Activated T-helper 17 cell treated with anti-CD3 and anti-CD28 coated beads, Interleukin-2, amount 50 U/mL, for 72 hours (primary cell): Measurements from ENCODE around the gene CTBP2. TPM values are rescaled to one million over a fixed set of nuclear protein-coding genes. Genes with fewer than 3 reads are reported as not detected.

Experiments used
- ATAC-seq: fragments of 150-1000 bp; cut with Tn5 transposase; replicated peaks from 2 replicates; pipeline ENCODE4 v1.10.0; 2021; ENCODE audit warnings: mild to moderate bottlenecking, moderate library complexity
- H3K27ac Mint-ChIP-seq: one replicate; pipeline ENCODE4 v1.8.0; 2022; ENCODE audit warnings: mixed read lengths
- H3K27me3 Mint-ChIP-seq: one replicate; pipeline ENCODE4 v1.8.0; 2022; ENCODE audit warnings: mixed read lengths
- H3K36me3 Mint-ChIP-seq: one replicate; pipeline ENCODE4 v1.8.0; 2022; ENCODE audit warnings: low read depth, mild to moderate bottlenecking, mixed read lengths
- H3K4me1 Mint-ChIP-seq: one replicate; pipeline ENCODE4 v1.8.0; 2022; ENCODE audit warnings: mixed read lengths
- H3K4me3 Mint-ChIP-seq: one replicate; pipeline ENCODE4 v1.8.0; 2022; ENCODE audit warnings: mild to moderate bottlenecking, mixed read lengths
- H3K9me3 Mint-ChIP-seq: one replicate; pipeline ENCODE4 v1.8.0; 2022; ENCODE audit warnings: mixed read lengths
- total RNA-seq, 2 donors: library from RNA; stranded (reverse); gene quantifications; one replicate each; pipeline ENCODE4 v1.2.3, GENCODE V29; 2022

CTBP2 gene
- total RNA-seq, 2 donors from 2014 or later, result 0.74 to 1.1 TPM

DNA sequence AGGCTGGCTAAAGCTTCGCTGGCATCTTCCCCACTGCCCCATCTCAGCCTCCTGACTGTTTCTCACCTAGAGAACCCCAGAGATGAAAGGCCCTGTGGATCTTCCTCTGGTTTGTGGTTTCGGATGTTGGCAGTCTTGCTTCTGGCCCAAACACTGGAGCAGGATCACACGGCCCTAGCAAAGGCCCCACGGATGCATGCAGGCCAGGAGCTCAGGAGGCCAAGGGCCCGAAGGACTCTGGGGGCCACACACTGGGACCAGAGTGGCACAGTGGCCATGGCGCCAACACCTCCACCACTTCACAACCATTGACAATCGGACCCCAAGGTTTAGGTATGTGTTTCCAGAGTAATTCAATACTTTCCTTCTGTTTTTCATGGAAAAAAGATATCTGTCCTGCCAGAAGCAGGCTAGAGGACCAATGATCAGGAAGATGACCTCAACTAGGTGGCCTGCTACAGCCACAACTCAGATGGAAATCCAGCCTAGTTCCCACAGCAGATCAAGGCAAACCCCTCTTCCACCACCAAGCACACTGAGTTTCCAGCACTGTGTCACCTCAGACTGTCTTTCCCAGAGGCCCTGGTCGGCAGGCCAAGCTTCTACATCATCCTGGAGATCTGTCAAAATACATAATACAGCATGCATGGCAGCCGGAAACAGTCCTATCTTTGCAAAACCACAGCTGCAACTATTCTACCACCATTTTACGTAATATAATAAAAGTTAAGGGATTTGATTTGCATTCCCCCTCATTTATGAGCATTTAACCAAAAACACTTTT is 53.0 kb downstream of the CTBP2 start:
- no peaks in the 10 kb centered on the region for H3K4me1 Mint-ChIP-seq
- H3K9me3 Mint-ChIP-seq, result peaks cover 7% of the 10 kb centered on the region
- no peaks in the 10 kb centered on the region for H3K27me3 Mint-ChIP-seq
- no peak for ATAC-seq
- H3K27ac Mint-ChIP-seq, result no peak overlapping the region
- H3K4me3 Mint-ChIP-seq, result no peak overlapping the region
- H3K36me3 Mint-ChIP-seq, result no peaks in the 10 kb centered on the region

- no peaks in the 10 kb centered on the region for H3K36me3 Mint-ChIP-seq
- H3K9me3 Mint-ChIP-seq, result peaks cover 7% of the 10 kb centered on the region
Observed at GRCh38 chr10:125106586-125106985, 53.8 kb downstream of the CTBP2 start.

DNA sequence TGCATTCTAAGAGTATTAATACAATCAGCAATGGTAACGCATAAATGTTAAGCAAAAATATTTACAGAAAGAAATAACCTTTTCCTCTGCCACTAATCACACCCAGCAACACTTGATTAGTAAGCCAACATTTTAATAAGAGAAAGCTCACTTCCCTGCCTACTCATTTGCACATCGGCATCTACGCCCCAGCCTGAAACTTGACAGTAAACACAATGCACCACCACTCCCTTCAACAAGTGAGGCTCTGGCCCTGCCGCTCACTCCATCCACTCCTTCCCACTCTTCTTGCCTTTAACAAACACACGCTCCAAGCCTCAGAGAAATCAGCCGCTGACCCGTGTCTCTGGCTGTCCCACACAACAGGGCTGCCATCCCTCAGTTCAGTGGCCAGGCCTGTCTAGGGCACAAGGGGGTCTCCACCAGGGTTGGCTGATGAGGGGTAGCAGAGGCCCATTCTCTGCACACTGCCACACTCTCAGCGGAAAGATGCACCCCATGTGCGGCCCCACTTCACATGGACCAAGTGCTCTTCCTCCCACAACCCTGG is 54.6 kb downstream of the CTBP2 start:
- no peak for ATAC-seq
- H3K27ac Mint-ChIP-seq, result no peak overlapping the region
- H3K27me3 Mint-ChIP-seq, result no peaks in the 10 kb centered on the region
- no peaks in the 10 kb centered on the region for H3K4me1 Mint-ChIP-seq
- H3K9me3 Mint-ChIP-seq, result peaks cover 7% of the 10 kb centered on the region
- H3K36me3 Mint-ChIP-seq, result no peaks in the 10 kb centered on the region
- no peak overlapping the region for H3K4me3 Mint-ChIP-seq

More at GRCh38 chr10:125106586-125106985, 53.8 kb downstream of the CTBP2 start:
- Mint-ChIP-seq H3K4me1 (no peaks in the 10 kb centered on the region), H3K4me3 (no peak overlapping the region), H3K27ac (no peak overlapping the region), H3K27me3 (no peaks in the 10 kb centered on the region)
- ATAC-seq, result no peak

GRCh38 chr10:125105155-125105554 is 55.2 kb downstream of the CTBP2 start:
- Mint-ChIP-seq H3K27ac (no peak overlapping the region), H3K27me3 (peaks cover 2% of the 10 kb centered on the region), H3K36me3 (no peaks in the 10 kb centered on the region), H3K4me1 (no peaks in the 10 kb centered on the region), H3K9me3 (peaks cover 7% of the 10 kb centered on the region), H3K4me3 (no peak overlapping the region)
- no peak for ATAC-seq

GRCh38 chr10:125104559-125104958 is 55.8 kb downstream of the CTBP2 start:
- no peaks in the 10 kb centered on the region for H3K36me3 Mint-ChIP-seq
- H3K9me3 Mint-ChIP-seq, result peaks cover 7% of the 10 kb centered on the region
- H3K4me3 Mint-ChIP-seq, result no peak overlapping the region
- no peak overlapping the region for H3K27ac Mint-ChIP-seq
- H3K4me1 Mint-ChIP-seq, result no peaks in the 10 kb centered on the region
- H3K27me3 Mint-ChIP-seq, result peaks cover 6% of the 10 kb centered on the region
- no peak for ATAC-seq

- H3K27me3 Mint-ChIP-seq, result peaks cover 6% of the 10 kb centered on the region
Observed at GRCh38 chr10:125103924-125104323, 56.4 kb downstream of the CTBP2 start.

DNA sequence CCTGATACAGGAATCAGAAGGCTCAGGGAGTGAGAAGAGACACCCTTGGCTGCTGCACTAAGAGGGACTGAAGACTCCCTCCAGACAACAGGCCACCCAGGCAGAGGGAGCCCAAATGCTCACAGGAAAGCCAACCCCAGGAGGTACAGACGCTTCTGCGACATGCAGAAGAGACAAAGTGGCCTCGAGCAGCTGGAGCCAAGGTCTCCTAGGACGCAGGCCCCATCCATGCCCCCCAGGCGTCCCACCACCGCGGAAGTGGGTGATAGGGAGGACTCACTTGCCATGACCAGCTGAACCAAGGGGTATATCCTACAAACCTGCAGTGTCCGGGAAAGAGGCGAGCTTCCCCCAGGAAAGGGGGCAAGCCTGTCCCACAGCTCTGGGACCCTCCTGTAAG is 56.9 kb downstream of the CTBP2 start:
- Mint-ChIP-seq H3K4me3 (no peak overlapping the region), H3K9me3 (peaks cover 7% of the 10 kb centered on the region), H3K27ac (no peak overlapping the region), H3K27me3 (peaks cover 6% of the 10 kb centered on the region), H3K36me3 (no peaks in the 10 kb centered on the region), H3K4me1 (no peaks in the 10 kb centered on the region)
- no peak for ATAC-seq

More at GRCh38 chr10:125103924-125104323, 56.4 kb downstream of the CTBP2 start:
- Mint-ChIP-seq H3K27ac (no peak overlapping the region), H3K4me1 (no peaks in the 10 kb centered on the region), H3K9me3 (peaks cover 7% of the 10 kb centered on the region), H3K4me3 (no peak overlapping the region), H3K36me3 (no peaks in the 10 kb centered on the region)
- ATAC-seq, result no peak

DNA sequence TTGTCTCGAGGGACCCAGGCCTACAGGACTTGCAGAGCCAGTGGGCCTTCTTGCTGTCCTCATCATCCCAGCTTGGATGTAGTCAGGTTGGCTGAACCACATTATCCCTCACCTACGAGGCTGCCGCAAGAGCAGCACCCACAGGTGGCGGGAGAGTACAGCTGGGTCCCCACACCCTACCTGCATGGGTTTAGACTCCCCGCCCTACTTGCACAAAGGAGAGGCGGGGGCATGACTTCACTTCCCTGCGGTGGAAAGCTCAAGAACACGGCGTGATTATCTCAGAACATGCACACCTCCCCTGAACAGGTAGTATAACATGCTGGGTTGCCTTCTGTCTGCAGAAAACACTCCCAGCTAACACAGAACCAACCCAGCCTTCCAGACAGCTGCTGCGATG is 57.5 kb downstream of the CTBP2 start:
- H3K9me3 Mint-ChIP-seq, result peaks cover 5% of the 10 kb centered on the region
- H3K4me3 Mint-ChIP-seq, result no peak overlapping the region
- no peaks in the 10 kb centered on the region for H3K36me3 Mint-ChIP-seq
- H3K27ac Mint-ChIP-seq, result no peak overlapping the region
- ATAC-seq, result no peak
- H3K27me3 Mint-ChIP-seq, result peaks cover 6% of the 10 kb centered on the region
- H3K4me1 Mint-ChIP-seq, result no peaks in the 10 kb centered on the region

DNA sequence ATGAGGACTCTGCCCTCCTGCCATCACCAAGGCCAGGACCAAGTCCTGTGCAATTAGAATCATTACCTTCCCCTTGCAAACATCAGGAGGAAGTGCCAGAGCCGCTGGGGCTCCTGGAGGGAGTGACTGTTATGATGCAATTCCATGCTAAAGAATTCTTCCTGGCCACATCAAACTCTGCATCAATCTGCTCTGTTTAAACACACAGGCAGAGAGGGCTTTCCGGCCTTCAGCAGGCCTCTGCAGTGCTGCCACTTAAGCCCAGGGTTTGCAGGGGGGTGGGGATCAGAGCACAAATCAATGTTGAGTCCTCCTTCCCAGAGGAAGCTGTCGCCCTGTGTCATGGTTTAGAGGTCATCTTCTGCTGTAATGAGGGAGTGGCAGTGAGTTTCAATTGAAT is 58.1 kb downstream of the CTBP2 start:
- Mint-ChIP-seq H3K27ac (no peak overlapping the region), H3K36me3 (no peaks in the 10 kb centered on the region), H3K4me1 (no peaks in the 10 kb centered on the region), H3K9me3 (no peaks in the 10 kb centered on the region), H3K27me3 (peaks cover 6% of the 10 kb centered on the region), H3K4me3 (no peak overlapping the region)
- no peak for ATAC-seq

GRCh38 chr10:125101581-125101980 is 58.8 kb downstream of the CTBP2 start:
- Mint-ChIP-seq H3K36me3 (no peaks in the 10 kb centered on the region), H3K4me3 (no peak overlapping the region)
- ATAC-seq, result no peak

GRCh38 chr10:125101049-125101448 is 59.3 kb downstream of the CTBP2 start:
- Mint-ChIP-seq H3K27me3 (peaks cover 6% of the 10 kb centered on the region), H3K27ac (no peak overlapping the region), H3K9me3 (no peaks in the 10 kb centered on the region), H3K4me1 (no peaks in the 10 kb centered on the region), H3K4me3 (no peak overlapping the region), H3K36me3 (no peaks in the 10 kb centered on the region)
- no peak for ATAC-seq

More at GRCh38 chr10:125101581-125101980, 58.8 kb downstream of the CTBP2 start:
- Mint-ChIP-seq H3K4me1 (no peaks in the 10 kb centered on the region), H3K9me3 (no peaks in the 10 kb centered on the region), H3K27ac (no peak overlapping the region), H3K27me3 (peaks cover 6% of the 10 kb centered on the region)

DNA sequence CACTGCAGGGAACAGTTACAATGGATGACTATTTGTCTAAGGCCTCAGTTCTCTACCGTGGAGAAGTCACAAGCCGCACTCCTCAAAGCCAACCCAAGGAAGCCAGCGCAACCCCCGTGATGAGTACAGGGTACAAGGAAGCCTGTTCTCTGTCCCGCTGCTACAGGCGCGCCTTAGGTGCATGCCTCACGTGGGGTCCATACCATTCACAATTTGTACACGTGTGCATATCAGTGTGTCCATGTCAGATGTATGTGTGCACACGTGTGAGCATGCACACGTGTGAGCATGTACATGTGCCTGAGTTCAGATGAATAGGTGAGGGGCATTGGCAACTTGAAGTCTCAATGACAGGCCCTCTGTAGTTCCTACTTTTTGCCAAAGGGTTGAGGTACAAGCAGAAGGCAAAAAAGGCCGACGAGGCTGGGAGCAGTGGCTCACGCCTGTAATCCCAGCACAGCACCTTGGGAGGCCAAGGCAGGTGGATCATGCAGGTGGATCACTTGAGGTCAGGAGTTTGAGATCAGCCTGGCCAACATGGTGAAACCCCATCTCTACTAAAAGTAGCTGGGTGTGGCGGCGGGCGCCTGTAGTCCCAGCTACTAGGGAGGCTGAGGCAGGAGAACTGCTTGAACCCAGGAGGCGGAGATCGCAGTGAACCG is 62.8 kb downstream of the CTBP2 start:
- H3K9me3 Mint-ChIP-seq, result no peaks in the 10 kb centered on the region
- H3K4me3 Mint-ChIP-seq, result no peak overlapping the region
- H3K4me1 Mint-ChIP-seq, result no peaks in the 10 kb centered on the region
- H3K27me3 Mint-ChIP-seq, result peaks cover 6% of the 10 kb centered on the region
- H3K27ac Mint-ChIP-seq, result no peak overlapping the region
- no peaks in the 10 kb centered on the region for H3K36me3 Mint-ChIP-seq
- ATAC-seq, result no peak

- Mint-ChIP-seq H3K4me1 (no peaks in the 10 kb centered on the region), H3K9me3 (no peaks in the 10 kb centered on the region), H3K4me3 (no peak overlapping the region), H3K36me3 (no peaks in the 10 kb centered on the region), H3K27me3 (peaks cover 6% of the 10 kb centered on the region), H3K27ac (no peak overlapping the region)
- no peak for ATAC-seq
Observed at GRCh38 chr10:125096975-125097374, 63.4 kb downstream of the CTBP2 start.

DNA sequence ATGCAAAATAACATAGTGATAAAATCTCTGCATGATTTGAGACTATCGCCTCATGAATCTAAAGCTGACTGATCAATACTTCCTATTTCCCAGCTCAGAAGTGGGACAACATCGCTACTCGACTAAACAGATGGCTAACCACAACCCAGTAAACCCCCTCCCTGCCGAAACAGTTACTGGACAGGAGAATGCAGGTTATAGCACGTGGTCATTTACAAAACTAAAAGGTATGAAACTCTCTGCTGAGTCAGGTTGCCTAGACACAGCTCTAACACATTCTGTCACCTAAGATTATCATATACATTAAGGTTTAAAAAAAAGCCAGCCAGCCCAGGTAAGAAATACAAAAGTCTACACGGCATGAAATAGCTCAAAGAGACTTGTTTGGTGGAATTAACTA is 64.0 kb downstream of the CTBP2 start:
- H3K9me3 Mint-ChIP-seq, result no peaks in the 10 kb centered on the region
- H3K27me3 Mint-ChIP-seq, result peaks cover 6% of the 10 kb centered on the region
- ATAC-seq, result no peak
- no peaks in the 10 kb centered on the region for H3K36me3 Mint-ChIP-seq
- H3K27ac Mint-ChIP-seq, result no peak overlapping the region
- H3K4me3 Mint-ChIP-seq, result no peak overlapping the region
- H3K4me1 Mint-ChIP-seq, result no peaks in the 10 kb centered on the region

DNA sequence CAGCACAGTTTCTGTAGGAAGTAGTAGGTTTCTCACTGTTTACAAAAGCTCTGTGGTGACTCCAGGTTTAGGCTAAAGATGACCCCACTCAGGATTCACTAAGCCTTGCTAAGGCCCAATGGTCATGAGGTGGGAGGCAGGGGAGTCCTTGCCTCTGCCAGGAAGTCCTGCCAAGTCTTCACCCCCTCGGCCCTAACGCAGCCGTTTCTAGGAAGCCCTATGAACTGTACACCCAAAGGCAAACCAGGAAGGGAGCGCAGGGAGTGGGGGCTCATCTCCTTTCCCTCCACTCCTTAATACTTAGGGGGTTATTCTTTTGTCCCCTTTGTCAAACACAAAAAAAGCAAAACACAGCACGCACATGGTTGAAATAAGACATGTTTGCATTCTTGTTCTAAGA is 64.6 kb downstream of the CTBP2 start:
- no peak overlapping the region for H3K27ac Mint-ChIP-seq

More for the DNA sequence above, 64.6 kb downstream of the CTBP2 start:
- H3K36me3 Mint-ChIP-seq, result no peaks in the 10 kb centered on the region
- peaks cover 6% of the 10 kb centered on the region for H3K27me3 Mint-ChIP-seq
- H3K4me1 Mint-ChIP-seq, result no peaks in the 10 kb centered on the region
- ATAC-seq, result no peak
- H3K4me3 Mint-ChIP-seq, result no peak overlapping the region
- H3K9me3 Mint-ChIP-seq, result no peaks in the 10 kb centered on the region
